OCI-LY3 (cell line): ENCODE measurements around the gene GDPD4.

Experiments used
- H2AFZ ChIP-seq: fragments of 200-600, 300-600 bp; shearing (Covaris generic); 2 replicates; pipeline ENCODE4 v1.6.0; 2014; ENCODE audit warnings: antibody characterized with exemption, low read depth, low read length
- H3K27ac ChIP-seq: fragments of 200-600, 300-600 bp; sonication (generic); 2 replicates; pipeline ENCODE4 v1.5.1; 2014; ENCODE audit warnings: mild to moderate bottlenecking, low read length, moderate library complexity, mixed read lengths
- H3K27me3 ChIP-seq: fragments of 200-600, 300-600 bp; sonication (generic); 2 replicates; pipeline ENCODE4 v1.6.1; 2014; ENCODE audit warnings: low read depth, low read length, mixed read lengths
- H3K36me3 ChIP-seq: fragments of 200-600, 300-600 bp; sonication (generic); replicated peaks from 2 replicates; pipeline ENCODE3; 2014; ENCODE audit warnings: low read depth, low read length, mixed read lengths
- H3K4me1 ChIP-seq: fragments of 300-600, 200-600 bp; sonication (generic); 2 replicates; pipeline ENCODE4 v1.6.1; 2014; ENCODE audit warnings: low read length, mixed read lengths
- H3K4me2 ChIP-seq: fragments of 200-600, 300-600 bp; sonication (generic); 2 replicates; pipeline ENCODE4 v1.6.1; 2014; ENCODE audit warnings: low read length, mixed read lengths
- H3K4me3 ChIP-seq: fragments of 300-600, 200-600 bp; sonication (generic); 2 replicates; pipeline ENCODE4 v1.5.1; 2014; ENCODE audit warnings: antibody characterized with exemption, mild to moderate bottlenecking, low read length, moderate library complexity
- H3K79me2 ChIP-seq: fragments of 300-600, 200-600 bp; shearing (Covaris generic); 2 replicates; pipeline ENCODE4 v1.6.1; 2014; ENCODE audit warnings: mild to moderate bottlenecking, low read length, mixed read lengths
- H3K9ac ChIP-seq: fragments of 300-600, 200-600 bp; shearing (Covaris generic); 2 replicates; pipeline ENCODE4 v1.6.0; 2014; ENCODE audit warnings: mild to moderate bottlenecking, low read length, moderate library complexity
- H3K9me3 ChIP-seq: fragments of 200-600, 300-600 bp; shearing (Covaris generic); 2 replicates; pipeline ENCODE4 v1.6.1; 2014; ENCODE audit warnings: low read length, mixed read lengths; ENCODE audit not compliant: insufficient read depth
- H4K20me1 ChIP-seq: fragments of 200-600, 300-600 bp; sonication (generic); 2 replicates; pipeline ENCODE4 v1.6.1; 2016; ENCODE audit warnings: low read length, mixed read lengths; ENCODE audit not compliant: insufficient read depth
- CTCF ChIP-seq: fragments of 200-600, 300-600 bp; sonication (generic); IDR thresholded peaks from 2 replicates; pipeline ENCODE4 v1.5.1; 2014; ENCODE audit warnings: antibody characterized with exemption, low read length, low read depth
- EZH2phosphoT487 ChIP-seq: fragments of 200-600 bp; shearing (Covaris generic); IDR thresholded peaks from 2 replicates; pipeline ENCODE4 v1.6.1; 2018; ENCODE audit warnings: antibody characterized with exemption, mixed run types, low read depth

Gene GDPD4

GRCh38 chr11:77301510-77301909, at the start of gene GDPD4:
Gene GDPD4 (minus strand): TSS chr11:77301686. CDS start chr11:77285137, 16,549 bp downstream.
- no peak within 1 kb of the TSS for H3K4me3 ChIP-seq
- H3K9ac ChIP-seq, result no peak within 1 kb of the TSS
- no peaks in the 10 kb centered on the region for H3K27me3 ChIP-seq
- H3K36me3 ChIP-seq, result no peaks in the 10 kb centered on the region
- H2AFZ ChIP-seq, result no peak within 1 kb of the TSS
- H3K4me2 ChIP-seq, result no peak within 1 kb of the TSS
- TF ChIP-seq EZH2phosphoT487 (no peak), CTCF (no peak)
- H3K4me1 ChIP-seq, result peaks cover 15% of the 10 kb centered on the region
- H3K27ac ChIP-seq, result no peak within 1 kb of the TSS
- no peaks in the 10 kb centered on the region for H4K20me1 ChIP-seq
- no peaks in the 10 kb centered on the region for H3K79me2 ChIP-seq
- H3K9me3 ChIP-seq, result no peaks in the 10 kb centered on the region

- peaks cover 15% of the 10 kb centered on the region for H3K36me3 ChIP-seq
- no peak overlapping the region for H3K4me2 ChIP-seq
These were observed 46.5 kb upstream of the GDPD4 start for GRCh38 chr11:77347948-77348347.

GRCh38 chr11:77346906-77347603, 45.6 kb upstream of the GDPD4 start:
- Histone ChIP-seq H2AFZ (no peak overlapping the region), H3K4me3 (no peak overlapping the region), H3K9ac (no peak overlapping the region), H3K9me3 (no peaks in the 10 kb centered on the region), H3K36me3 (peaks cover 17% of the 10 kb centered on the region), H4K20me1 (no peaks in the 10 kb centered on the region), H3K4me1 (no peaks in the 10 kb centered on the region), H3K4me2 (no peak overlapping the region), H3K27ac (no peak overlapping the region), H3K79me2 (no peaks in the 10 kb centered on the region), H3K27me3 (no peaks in the 10 kb centered on the region)
- TF ChIP-seq CTCF, result no peak
- TF ChIP-seq EZH2phosphoT487, result no peak

More at GRCh38 chr11:77347948-77348347, 46.5 kb upstream of the GDPD4 start:
- Histone ChIP-seq H3K9me3 (no peaks in the 10 kb centered on the region), H4K20me1 (no peaks in the 10 kb centered on the region), H3K4me3 (no peak overlapping the region), H3K27ac (no peak overlapping the region), H3K27me3 (no peaks in the 10 kb centered on the region), H3K4me1 (no peaks in the 10 kb centered on the region), H3K79me2 (no peaks in the 10 kb centered on the region), H2AFZ (no peak overlapping the region), H3K9ac (no peak overlapping the region)
- TF ChIP-seq EZH2phosphoT487, result no peak
- TF ChIP-seq CTCF, result no peak

- H4K20me1 ChIP-seq, result no peaks in the 10 kb centered on the region
- H3K9me3 ChIP-seq, result no peaks in the 10 kb centered on the region
- H2AFZ ChIP-seq, result no peak overlapping the region
- H3K36me3 ChIP-seq, result peaks cover 21% of the 10 kb centered on the region
- no peaks in the 10 kb centered on the region for H3K4me1 ChIP-seq
- H3K79me2 ChIP-seq, result no peaks in the 10 kb centered on the region
- TF ChIP-seq EZH2phosphoT487, result no peak
- TF ChIP-seq CTCF, result no peak
- no peak overlapping the region for H3K4me2 ChIP-seq
- no peak overlapping the region for H3K27ac ChIP-seq
- no peaks in the 10 kb centered on the region for H3K27me3 ChIP-seq
- no peak overlapping the region for H3K4me3 ChIP-seq
- H3K9ac ChIP-seq, result no peak overlapping the region
These were observed 44.1 kb upstream of the GDPD4 start for GRCh38 chr11:77345621-77346020.
